ACHN (cell line): ENCODE measurements around the gene POU5F1.

ENCODE experiments used
- DNase-seq: peaks from one replicate; pipeline ENCODE4 v3.0.0-alpha.2; 2015
- in situ Hi-C: cut with HindIII; loops from 2 replicates; pipeline ENCODE4 v1.10.0; 2017; ENCODE audit warnings: low sequenced_read_pairs, low pct_ligation_motif_present, low pct_unique_long_range_greater_than_20kb

Gene POU5F1

DNA sequence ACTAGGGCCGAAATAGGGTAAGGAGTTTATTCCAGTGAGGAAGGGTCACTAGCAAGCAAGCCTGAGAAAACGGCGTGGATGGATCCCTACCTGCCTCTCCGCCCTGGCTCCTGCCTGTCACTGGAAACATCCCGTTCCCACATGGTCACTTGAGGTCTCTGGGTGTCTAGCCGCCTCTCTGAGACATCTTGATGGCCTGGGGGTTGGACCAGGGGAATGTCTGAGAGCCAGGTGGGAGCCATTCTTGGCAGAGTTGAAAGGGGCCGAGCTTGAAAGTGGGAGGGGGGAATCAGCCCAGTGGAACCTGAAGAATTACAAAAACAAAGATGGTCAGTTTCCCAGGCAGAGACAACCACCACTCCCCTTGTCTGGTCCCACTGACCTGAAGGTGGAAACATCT is 13.8 kb downstream of the POU5F1 start:
- DNase-seq, result no peak
- in situ Hi-C loops, result no loop called here

DNA sequence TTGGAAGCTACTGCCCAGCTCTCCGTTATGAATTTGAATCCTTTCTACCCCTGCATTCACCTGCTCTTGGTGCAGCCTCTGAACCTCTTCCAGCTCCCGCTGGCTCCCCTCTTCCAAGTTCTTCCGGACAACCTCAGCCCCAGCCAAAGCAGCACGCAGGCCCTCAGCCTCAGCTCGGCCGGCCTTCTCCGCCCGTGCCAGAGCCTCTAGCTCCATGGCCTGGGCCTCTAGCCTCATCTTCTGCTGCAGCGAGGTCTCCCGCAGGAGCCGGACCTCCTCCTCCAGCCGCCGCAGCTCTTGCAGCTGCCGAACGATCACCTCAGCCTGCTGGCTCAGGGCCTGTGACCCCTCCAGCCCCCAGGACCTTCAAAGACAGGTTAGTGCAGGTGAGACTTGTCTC is 16.0 kb downstream of the POU5F1 start:
- DNase-seq, result no peak
- in situ Hi-C loops, result no loop called here

DNA sequence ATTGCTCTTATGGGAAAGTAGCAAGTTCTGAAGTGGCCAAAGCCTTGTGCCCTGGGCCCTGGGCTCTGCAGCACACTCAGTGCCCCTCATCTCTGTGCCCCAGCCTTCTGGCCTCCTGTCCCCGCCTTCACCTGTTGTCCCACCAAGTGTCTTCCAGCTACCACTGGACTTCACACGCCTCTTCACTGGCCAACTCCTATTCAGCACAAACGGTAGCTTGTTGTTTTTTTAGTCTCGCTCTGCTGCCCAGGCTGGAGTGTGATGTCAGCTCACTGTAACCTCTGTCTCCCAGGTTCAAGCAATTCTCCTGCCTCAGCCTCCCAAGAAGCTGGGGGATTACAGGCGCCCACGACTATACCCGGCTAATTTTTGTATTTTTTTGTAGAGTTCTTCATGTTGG is 17.7 kb downstream of the POU5F1 start:
- DNase-seq, result peak; percentile 56
- in situ Hi-C loops, result no loop called here

DNA sequence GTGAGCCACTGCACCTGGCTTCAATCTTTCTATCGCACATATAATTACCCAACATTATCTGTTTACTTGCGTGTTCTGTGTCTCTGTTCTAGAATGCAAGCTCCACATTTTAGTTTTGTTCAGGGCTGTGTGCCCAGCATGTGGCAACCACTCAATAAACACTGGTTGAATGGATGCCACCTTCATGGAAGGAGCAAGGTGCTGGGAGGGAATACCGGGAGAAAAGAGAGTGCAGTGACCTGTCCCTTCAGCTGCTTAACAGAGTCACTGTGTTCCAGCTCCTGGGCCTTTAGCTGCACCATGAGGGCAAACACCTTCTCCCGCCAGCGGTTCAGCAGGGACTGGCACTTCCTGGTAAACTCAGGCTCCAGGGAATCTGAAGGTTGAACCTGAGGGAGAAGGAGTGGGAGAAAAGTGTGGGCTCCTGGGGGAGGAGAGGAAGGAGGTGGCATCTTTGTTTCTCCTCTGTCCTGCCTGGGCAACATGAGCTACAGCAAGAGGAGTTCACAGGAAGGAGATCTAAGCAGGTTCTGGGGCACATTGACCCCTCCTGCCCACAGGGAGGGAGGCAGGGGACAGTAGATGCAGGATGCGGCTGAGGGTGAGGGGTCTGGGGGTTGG is 20.5 kb downstream of the POU5F1 start:
- in situ Hi-C loops, result no loop called here
- no peak for DNase-seq

DNA sequence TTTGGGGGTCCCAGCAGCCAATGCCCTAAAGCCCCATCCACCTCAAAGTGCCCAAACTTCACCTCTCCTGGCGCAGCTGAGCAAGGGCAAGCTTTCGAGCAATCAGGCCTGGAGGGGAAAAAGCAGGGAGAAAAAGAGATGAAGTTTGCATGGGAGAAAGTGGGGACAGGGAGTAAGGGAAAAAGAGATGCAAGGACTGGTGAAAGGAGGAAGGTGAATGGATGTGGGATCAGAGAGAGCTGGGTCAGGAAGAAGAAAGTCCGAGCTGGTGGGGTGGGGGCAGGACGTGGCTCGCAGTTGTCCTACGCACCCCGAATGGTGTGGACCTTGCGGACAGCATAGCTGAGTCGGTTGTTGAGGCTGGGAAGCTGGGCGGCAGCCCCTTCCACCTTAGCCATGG is 25.1 kb downstream of the POU5F1 start:
- in situ Hi-C loops, result no loop called here
- DNase-seq, result no peak

DNA sequence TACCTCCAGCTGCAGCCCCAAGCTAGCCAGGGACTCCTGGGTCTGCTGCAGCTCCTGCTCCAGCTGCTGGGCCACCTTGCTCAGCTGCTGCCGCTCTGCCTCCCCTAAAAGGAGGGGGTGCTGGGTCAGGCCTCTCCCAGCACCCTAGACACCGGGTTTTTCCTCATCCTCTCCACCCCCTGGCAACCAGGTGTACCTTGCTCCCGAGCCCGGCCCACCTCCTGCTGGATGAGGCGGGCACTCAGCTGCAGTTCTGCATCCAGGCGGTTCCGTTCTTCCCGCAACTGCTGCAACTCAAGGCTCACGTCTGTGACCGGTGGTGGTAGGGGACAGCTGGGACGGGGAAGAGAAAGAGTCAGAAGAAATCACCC is 25.5 kb downstream of the POU5F1 start:
- in situ Hi-C loops, result no loop called here
- DNase-seq, result no peak

DNA sequence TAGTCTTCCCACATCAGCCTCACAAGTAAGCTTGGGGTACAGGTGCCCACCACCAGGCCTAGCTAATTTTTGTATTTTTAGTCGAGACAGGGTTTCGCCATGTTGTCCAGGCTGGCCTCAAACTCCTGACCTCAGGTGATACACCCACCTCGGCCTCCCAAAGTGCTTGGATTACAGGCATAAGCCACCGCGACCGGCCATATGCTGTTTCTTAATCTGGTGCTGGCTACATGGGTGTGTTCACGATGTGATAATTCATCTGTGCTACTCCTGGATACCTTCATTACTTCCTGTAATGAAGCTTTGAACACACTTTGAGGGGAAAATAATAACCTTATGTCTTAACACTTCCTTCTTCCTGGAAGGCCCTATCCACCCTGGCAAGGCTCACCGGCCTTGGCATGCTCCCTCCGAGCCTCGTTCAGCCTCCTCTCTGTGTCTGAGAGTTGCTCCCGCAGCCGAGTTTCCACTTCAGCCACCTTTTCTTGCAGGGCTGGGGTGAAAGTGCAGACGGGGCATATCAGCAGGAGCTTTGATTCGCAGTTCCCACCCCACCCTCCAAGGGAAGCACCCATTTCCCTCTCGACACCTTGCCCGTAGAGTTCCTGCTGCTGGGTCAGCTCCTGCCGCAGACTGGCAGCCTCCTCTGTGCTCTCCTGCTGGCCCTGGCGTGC is 26.0 kb downstream of the POU5F1 start:
- DNase-seq, result no peak
- in situ Hi-C loops, result no loop called here

DNA sequence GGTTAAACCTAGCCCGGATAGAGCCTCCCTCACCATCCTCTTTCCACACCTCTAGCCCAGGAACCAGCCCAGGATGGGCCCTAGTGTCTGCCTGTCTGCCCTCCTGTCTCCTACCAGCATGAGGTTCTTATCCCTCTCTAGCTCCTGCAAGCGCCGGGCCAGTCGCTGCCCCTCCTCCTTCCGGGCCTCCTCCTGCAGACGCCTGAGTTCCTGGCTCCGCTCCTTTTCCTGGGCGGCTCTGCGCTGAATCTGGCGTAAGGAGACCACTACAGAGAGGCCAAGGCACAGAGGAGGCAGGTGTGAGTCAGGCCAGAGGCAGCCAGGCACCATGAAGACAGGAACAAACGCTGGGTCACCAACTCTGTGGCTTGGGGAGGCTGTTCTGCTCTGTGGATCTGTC is 27.3 kb downstream of the POU5F1 start:
- peak; percentile 87 for DNase-seq
- in situ Hi-C loops, result no loop called here

DNA sequence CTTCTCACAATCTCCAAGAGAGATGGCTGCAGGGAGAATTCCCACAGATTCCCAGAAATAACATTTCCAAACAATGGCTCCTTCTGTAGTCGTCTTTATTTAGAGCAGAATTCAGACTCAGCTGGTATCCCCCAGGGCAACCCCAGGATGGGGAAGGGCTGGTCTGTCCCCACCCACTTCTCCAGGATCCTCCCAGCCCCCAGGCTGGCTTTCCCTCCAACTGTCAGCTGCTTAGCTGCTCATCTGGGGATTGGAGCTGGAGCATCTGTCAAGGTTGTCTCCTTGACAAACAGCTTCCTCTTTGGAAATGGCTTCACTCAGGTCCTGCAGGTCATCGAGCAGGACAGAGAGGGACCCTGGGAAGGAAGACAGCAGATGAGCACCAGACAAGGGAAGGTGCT is 28.1 kb downstream of the POU5F1 start:
- no peak for DNase-seq
- in situ Hi-C loops, result no loop called here

DNA sequence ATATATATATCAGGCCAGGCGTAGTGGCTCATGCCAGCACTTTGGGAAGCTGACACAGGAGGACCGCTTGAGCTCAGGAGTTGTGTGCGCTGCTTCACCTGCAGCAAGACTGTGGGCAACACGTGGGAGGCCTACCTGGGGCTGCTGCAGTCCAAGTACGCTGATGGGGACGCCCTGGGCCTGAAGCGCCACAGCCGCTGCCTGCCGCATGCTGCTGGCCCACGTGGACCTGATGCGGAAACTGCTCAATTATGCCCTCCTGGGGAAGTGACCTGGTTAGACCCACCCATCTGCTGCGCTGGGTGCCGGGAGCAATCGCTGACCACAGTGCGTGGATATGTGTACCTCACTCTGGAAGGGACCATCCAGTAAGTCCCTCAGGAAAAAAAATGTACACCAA is 29.8 kb downstream of the POU5F1 start:
- in situ Hi-C loops, result no loop called here
- no peak for DNase-seq

DNA sequence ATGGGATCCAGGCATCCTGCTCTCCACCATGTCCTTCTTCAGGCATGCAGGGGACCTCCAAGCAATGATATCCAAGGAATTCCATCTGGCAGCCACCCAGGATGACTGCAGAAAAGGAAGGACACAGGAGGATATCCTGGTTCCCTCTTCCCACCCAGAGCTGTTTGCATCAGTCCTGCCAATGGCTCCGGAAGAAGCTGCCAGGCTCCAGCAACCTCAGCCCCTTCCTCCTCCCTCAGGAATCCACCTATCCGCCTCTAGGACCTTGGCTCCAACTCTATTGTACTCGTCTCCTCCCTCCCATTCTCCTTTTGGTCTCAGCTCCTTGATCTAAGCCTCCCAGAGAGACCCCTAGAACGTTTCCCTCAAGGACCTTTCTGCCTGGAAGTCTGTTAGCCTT is 30.9 kb downstream of the POU5F1 start:
- in situ Hi-C loops, result no loop called here
- peak; percentile 48 for DNase-seq

DNA sequence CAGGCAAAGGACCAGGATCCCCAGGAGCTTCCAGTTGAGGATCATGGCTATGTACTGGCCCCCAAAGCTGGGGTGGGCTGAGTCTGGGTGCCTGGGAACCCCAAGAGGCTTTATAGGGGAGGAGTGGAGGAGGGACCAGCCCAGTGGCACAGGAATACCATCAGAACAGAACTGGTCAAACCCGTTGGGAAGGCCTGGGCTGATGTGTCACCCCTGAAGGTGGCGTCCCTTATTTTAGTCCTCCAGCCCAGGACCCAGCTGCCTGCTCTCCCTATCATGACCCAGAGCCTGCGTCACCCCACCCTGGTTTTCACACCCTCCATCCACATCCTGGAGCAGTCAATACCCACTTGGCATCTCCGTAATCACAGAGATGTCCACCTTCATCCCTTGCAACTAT is 31.5 kb downstream of the POU5F1 start, which contains the start of gene PSORS1C2:
TSS of gene PSORS1C2 (minus strand) at position 85 of the 400 bp plus-strand sequence. CDS start at position 45, 40 bp downstream.
- no peak for DNase-seq
- in situ Hi-C loops, result no loop called here

DNA sequence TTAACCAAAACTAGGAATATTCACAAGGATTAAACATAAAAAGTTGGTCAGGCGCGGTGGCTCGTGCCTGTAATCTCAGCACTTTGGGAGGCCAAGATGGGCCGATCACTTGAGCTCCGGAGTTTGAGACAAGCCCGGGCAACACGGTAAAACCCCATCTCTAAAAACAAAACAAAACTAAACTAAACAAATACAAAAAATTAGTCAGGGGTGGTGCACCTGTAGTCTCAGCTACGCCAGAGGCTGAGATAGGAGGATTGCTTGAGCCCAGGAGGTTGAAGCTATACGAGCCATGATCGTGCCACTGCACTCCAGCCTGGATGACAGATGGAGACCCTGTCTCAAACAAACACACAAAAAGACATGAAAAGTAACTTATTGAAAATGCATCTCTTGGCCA is 34.8 kb downstream of the POU5F1 start:
- in situ Hi-C loops, result no loop called here
- DNase-seq, result no peak

DNA sequence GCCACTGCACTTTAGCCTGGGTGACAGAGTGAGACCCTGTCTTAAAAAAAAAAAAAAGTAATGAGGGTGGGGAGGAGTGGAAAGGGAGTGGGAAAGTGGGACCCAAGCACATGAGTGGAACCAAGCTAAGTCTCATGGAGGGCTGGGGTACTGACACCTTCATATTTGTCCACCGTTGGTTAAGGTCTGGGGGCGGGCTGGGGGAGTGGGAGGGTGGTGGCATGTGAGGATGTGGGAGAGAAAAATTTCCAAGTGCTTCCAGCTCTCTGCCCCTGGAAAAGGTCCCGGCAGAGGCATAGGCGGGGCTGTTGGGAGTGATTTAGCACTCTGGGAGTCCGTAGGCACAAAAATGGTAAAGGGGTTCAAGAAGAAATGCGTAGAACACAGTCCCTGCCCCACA is 37.7 kb downstream of the POU5F1 start:
- DNase-seq, result no peak
- in situ Hi-C loops, result no loop called here

DNA sequence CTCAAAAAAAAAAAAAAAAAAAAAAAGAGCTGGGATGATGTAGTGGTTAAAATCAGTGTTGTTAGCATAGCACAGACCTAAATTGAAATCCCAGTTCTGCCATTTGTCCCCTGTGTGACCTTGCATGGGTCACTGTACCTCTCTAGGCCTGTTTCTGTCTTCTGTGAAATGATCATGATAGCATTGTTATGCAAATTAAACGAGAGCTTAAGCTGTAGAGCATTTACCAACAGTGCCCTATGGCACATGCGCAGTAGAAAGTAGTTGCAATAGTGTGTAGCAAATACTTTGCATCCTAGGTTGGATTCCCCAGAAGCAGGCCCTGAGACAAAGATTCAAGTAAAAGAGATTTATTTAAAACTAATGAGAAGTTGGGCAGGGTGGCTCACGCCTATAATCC is 38.9 kb downstream of the POU5F1 start:
- no peak for DNase-seq
- in situ Hi-C loops, result no loop called here

DNA sequence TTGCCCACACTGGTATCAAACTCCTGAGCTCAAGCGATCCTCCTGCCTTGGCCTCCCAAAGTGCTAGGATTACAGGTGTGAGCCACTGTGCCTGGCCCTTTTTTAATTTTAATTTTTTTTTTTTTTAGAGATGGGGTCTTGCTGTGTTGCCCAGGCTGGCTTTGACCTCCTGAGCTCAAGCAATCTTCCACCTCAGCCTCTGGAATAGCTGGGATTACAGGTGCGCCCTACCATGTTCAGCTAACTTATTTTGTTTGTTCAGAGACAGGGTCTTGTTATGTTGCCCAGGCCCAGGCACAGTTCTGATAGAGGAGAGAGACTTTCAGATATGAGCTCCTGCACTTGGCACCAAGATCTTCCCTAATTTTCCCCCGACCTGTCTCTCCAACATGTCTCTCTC is 39.7 kb downstream of the POU5F1 start:
- in situ Hi-C loops, result no loop called here
- no peak for DNase-seq

DNA sequence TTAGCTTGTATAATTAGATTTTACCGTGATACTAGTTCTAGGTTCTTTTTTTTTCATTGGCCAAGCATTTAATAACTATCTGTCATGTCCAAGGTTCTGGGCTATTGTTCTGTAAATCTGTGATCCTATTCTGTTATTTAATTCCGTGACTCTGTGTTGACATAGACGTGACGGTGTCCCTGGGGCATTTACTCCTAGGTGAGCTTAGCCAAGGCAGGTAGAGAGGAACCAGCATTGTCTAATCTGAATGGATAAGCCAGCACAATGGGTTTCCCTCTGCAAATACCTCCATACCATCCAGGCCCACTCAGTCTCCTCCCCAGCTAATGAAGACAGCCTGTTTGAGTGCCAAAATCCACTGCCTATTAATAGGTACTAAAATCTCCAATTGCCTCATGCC is 41.4 kb downstream of the POU5F1 start:
- no peak for DNase-seq
- in situ Hi-C loops, result no loop called here

DNA sequence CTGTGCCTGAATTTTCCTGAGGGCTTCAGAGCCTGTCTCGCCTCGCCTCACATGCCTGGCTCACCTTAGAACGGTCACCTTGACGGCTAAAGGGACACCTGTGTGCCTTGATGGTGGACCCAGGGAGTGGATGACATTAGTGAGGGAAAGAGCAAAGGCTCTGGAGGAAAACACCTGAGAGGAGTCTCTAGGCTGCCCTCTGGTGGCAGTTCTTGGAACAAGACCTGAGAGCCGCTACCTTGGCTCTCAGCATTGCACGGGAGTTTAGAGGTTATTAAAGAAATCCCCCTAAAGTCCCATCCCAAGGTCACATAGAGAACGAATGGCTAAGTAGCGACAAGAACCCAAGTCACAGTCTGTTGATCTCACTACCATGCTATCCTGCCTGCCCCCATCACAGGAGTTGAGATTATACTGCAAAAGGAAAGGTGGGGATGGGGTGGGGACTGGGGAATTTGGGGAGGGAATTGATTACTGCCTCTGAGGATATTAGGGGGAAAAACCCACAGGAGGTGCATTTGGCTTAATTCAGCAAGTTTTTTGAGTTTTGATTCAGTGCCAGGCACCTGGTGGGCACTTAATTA is 42.3 kb downstream of the POU5F1 start:
- in situ Hi-C loops, result no loop called here
- DNase-seq, result peak; percentile 46

DNA sequence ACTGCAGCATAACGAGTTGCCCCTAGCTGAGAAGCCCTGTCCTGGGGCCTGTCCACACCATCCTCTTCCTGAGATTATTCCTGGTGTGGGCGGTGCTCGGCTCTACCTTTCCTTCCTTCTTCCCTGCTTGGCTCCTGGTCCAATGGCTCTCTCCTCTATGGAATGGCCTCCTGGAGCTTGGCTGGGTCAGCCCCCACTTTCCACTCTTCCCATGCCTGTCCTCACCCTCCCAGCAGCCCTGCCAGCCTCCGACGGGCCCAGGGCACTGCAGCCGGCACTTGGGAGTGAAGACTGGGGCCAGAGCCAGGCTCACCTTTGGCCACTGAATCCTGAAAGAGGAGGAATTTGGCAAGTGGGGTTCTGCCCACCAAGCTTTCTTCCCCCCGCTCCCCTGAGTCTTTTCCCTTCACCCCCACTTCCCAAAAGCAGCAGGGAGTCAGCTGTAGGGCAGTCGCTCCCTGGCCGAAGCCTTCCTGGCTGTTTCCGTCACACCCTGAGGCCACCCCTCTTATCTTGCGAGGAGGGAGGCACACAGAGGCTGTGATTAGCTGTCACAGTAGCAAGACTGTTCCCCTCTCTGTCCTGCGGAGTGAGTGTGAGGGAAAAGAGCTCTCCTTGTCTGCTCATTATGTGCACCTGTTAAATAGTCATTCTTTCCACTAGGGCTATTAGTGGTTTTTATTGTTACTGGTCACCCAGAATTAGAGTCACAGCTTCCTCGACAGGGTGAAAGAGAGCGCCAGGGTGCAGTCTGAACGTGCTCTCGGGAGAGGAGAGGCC is 43.9 kb downstream of the POU5F1 start:
- in situ Hi-C loops, result no loop called here
- no peak for DNase-seq
